ENCODE data around the gene NPHP1.

GRCh38 chr2:110097506-110098220, 107.2 kb downstream of the NPHP1 start:
- TF ChIP-seq CTCF (IDR thresholded peaks at IDR 0.05 in 8 of 11, conservative IDR thresholded peaks at IDR 0.05 in 3 of 11) (no peak), POLR2AphosphoS5 (IDR thresholded peaks at IDR 0.05) (no peak)
